HG02943 (cell line): Measurements from ENCODE around the gene TMEM72.

Source experiments
- ATAC-seq: cut with Tn5 transposase; IDR thresholded peaks from one replicate; pipeline ENCODE4 v1.9.1; 2021; ENCODE audit warnings: mild to moderate bottlenecking, low read depth, moderate library complexity; ENCODE audit not compliant: unreplicated experiment

The TMEM72 gene

DNA sequence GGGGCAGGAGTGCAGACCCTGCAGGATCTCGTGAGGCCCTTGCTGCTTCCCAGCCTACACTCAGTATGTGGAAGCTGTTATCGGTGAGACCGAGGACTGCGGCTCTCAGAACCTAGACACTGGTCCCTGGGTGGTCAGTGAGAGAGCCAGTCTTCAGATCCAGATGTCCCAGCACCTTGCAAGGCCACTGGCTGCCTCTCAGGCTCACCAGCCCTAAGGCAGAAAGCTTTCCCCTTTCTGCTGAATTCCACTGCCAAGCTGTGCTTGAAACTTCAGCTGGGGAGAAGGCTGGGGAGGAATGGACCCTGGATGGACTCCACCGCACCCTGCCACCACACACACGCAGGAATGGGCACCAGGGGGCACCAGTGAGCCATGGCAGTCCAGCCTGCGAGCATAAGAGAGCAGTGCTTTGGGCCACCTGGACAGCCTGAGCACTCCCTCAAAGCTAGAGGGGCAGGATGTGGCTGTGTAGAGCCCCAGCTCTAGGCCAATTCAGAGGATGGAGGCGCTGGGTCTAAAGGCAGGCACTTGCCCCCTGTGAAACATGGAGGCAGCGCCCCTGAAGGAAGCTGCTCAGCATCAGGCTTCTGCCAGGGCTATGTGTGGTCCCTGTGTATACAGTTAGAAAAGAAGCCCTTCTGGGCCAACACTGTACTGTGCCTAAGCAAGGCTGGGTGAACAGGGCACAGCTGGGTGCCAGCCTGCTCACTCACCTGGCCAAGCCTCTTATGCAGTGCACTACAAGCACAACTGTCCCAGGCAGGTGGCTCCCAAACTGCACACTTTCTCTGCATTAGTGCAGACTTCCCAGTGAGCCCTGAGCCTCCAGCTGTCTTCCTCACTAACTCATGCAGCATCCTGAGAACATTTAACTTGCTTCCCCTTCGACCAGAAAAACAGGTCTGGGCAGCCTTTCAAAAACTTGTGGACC lies 21.6 kb downstream of the TMEM72 start:
- peak; percentile 95 for ATAC-seq

DNA sequence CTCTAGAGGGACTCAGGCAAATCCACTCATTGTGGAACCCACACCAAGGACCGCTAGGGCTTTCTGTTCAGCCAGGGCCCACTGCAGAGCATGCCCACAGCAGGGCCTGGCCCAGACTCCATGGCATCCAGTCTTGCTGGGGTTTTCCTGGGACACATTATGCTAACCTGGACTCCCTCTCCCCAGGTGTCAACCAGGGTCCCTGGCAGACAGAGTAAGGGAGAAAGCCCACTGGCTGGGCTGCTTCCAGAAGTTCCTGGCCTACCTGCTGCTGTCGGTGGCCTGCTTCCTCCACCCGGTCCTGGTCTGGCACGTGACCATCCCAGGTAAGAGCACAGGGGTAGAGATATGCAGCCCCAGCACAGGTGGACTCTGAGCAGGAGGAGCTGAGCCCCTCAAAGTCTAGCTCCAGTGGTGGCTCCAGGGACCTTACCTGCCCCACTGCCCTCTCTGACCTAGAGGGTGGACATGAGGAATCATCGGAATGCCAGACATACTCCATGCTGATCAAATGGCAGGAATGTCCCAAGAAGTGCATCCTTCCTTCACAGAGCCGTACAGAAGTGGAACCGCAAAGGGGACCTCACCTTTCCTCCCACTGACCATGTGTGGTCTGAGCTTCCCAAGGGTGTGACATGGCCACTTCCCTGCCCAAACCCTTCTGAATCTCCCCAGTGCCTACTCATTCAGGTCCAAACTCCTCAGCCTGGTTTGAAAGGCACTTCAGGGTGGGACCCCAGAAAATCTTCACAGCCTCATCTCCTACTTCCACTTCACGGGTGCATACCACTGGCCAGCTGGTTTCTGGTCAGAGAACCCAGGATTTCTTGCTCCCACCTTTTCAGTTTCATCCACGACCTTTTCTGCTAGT lies 22.5 kb downstream of the TMEM72 start:
- no peak for ATAC-seq

DNA sequence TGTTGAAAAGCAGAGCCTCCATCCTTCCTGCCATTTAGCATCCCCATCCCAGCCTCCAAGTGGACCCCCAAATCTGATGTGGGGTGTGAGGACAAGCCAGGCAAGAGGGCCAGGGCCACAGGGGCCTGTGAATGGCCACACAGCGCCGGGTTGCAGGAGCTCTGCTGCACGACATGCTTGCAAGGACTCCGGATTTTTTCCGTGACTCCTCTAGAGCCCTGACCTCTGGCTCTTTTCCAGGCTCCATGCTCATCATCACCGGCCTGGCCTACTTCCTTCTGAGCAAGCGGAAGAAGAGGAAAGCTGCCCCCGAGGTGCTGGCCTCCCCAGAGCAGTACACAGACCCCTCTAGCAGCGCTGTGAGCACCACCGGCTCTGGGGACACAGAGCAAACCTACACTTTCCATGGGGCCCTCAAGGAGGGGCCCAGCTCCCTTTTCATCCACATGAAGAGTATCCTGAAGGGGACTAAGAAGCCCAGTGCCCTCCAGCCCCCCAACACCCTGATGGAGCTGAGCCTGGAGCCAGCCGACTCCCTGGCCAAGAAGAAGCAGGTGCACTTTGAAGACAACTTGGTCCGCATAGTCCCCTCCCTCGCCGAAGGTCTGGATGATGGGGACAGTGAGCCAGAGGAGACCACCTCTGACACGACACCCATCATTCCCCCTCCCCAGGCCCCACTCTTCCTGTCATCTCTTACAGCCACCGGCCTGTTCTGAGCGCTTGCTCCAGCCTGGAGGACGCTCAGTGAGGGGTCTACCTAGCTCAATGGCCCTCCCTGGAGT lies 23.5 kb downstream of the TMEM72 start:
- ATAC-seq: no peak

DNA sequence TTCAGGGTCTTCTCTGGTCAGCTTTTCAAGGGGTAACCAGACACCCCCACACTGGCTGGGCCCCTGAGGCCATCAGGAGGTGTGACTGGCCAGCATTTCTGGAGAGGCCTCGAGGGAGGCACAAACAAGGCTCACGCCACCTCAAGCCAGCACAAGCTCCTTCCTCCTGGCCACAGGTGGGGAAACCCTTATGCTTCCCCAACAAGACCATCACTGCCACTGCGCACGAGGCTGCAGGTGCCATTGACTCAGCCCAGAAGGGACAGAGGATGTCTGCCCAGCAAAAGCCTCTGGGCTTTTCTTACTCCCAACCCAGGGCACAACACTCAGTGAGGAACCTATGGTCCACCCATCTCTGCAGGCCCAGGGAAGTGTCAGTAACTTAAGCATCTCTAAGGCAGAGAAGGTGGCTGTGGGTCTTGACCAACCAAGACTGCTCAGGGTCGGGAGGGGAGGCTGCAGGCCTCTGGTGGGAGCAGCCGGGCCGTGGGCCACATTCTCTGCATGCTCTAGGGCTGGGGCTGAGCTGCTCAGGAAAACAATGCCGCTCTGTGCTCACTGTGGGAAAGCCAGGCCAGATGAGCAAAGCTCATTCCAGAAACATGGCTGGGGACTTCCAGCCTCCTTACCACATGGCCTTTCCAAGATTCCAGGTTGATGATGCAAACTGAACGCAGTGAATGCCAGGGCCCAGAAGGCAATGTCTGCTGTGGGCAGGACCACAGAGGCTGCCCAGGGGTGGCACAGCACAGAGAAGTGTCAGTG lies 24.2 kb downstream of the TMEM72 start:
- no peak for ATAC-seq

DNA sequence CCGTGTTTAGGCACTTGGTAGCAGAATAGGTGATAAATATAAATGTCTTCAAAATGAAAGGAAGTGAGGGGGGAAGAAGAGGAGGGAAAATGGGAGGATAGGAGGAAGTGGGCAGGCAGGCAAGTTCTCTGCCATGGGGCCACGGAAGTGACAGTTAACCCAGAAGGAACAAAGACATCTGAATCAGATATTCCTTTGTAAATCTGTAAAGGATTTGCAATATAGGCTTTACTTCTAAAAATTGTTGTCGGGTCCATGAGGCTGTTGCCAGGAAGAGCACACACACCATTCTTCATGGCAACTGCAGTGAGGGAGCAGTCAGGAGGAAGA lies 24.8 kb downstream of the TMEM72 start:
- no peak for ATAC-seq

DNA sequence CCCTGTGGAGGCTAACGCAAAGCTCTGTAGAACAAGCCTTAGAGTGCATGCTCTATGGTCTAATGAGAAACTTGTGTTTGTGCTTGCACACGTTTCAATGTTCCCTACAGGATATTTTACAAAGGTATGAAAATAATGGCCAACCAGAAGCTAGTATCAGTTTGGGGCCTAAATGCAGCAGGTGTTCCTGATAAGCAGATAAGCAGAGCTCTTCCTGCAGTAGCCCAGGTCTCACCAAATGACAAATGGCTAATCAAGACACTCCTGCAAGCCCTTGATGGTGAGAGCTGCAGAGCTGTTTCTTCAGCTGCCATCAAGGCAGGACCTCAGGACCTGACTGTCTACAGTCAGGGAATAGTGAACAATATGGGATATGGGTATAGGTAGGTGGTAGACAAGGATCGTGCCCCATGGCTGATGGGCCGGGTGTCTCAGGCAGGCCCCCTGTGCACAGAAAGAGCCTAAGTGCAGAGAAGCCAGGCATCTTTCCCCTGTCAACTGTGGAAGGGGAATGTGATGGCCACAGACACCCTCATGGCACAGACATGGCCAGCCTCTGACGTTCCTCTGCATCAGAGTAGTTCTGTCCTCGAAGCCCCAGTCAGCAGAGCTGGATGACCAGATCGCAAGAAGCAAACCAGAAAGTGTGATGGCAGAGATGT lies 25.3 kb downstream of the TMEM72 start:
- ATAC-seq: no peak

DNA sequence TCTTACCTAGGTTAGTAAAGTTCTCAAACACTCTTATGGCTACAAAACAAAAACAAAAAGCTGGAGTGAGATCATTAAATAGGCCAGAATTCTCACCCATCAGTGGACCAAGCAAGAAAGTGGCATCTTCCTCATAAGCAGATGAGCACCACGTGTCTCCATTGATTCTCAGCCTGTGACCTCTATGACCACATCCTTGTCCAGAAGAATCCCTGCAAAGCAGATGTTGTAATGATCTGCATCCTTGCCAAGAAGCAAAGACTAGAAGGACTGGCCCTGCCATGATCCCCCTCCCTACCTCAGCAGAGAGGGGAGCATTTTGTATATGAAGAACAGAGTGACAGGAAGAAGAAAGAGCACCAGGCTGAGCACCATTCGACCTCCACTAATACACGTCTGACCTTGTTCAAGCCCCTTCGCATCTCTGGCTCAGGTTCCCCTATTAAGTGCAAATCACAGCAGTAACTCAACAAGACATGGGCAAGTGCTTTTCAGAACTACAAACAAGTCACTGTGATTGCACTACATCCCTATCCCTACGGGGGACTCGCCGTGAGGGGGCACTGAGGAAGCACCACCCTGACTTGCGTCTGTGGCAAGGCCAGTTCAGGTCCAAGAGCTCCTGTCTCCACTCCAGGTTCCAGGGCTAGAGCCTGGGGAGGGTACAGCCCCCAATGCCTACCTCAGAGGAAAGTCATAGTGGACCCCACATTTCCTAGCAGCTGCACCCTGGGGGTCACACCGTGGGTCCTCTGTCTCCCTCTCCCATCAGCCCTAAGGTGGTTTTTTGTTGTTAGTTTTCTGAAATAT lies 26.3 kb downstream of the TMEM72 start:
- no peak for ATAC-seq

DNA sequence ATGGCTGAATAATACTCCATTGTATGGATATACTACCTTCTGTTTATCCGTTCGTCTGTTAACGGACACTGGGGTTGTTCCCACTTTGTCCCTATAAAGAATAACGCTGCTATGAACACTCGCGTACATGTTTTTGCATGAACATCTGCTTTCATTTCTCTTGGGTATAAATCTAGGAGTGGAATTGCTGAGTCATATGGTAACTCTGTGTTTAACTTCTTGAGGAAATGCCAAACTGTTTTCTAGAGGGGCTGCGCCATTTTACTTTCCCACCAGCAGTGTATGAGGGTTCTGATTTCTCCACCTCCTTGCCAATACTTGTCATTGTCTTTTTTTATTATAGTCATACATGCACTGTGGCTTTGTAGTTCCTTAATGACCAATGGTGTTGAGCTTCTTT lies 27.8 kb downstream of the TMEM72 start:
- ATAC-seq: no peak

DNA sequence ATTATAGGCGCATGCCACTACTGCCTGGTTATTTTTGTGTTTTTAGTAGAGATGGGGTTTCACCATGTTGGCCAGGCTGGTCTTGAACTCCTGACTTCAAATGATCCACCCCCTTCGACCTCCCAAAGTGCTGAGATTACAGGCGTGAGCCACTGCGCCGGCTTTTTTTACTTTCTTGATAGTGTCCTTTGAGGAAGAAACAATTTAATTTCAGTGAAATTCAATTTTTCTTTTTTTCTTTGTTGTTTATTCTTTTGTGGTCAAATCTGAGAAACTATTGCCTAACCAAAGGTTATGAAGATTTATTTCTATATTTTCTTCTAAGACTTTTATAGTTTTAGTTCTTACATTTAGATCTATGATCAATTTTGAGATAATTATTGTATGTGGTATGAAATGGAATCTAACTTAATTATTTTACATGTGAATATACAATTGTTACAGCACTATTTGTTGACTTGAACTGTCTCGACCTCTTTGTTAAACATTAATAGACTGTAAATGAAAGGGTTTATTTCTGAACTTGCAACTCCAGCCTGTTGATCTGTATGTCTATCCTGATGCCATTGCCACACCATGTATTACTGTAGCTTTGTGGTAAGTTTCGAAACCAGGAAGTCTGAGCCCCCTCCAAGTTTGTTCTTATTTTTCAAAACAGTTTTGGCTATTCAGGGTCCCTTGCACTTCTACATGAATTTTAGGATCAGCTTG lies 28.7 kb downstream of the TMEM72 start:
- no peak for ATAC-seq

DNA sequence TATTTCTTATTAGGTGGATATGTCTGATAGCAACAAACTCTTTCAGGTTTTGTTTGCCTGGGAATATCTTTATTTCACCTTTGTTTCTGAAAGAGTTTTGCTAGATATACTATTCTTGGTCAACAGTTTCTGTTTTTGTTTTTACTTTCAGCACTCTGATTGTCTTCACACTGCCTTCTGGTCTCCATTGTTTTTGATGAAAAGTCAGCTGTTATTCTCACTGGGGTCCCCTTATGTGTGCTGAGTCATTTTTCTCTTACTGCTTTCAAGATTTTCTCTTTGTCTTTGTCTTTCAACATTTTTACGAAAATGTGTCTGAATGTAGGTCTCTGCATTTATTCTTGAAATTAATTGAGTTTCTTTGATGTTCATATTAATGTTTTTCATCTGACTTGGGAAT lies 33.2 kb downstream of the TMEM72 start:
- no peak for ATAC-seq

DNA sequence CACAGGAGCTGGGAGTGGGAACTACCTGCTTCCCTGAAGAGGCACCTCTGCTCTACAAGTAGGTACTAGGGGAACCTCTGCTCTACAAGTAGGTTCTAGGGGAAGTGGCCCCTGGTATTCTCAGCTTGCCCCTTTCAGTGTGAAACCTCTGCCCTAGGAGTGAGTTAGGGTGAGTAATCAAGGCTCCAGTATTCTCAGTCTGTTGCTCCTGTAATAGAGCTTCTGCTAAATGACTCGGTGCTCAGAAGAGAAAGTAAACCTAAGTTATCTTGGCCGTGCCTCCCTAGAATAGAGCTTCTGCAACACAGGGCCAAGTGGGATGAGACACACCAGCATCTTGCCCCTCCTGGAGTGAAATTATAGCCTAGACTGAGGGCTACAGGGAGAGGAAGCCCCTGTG lies 35.1 kb downstream of the TMEM72 start:
- ATAC-seq: no peak

DNA sequence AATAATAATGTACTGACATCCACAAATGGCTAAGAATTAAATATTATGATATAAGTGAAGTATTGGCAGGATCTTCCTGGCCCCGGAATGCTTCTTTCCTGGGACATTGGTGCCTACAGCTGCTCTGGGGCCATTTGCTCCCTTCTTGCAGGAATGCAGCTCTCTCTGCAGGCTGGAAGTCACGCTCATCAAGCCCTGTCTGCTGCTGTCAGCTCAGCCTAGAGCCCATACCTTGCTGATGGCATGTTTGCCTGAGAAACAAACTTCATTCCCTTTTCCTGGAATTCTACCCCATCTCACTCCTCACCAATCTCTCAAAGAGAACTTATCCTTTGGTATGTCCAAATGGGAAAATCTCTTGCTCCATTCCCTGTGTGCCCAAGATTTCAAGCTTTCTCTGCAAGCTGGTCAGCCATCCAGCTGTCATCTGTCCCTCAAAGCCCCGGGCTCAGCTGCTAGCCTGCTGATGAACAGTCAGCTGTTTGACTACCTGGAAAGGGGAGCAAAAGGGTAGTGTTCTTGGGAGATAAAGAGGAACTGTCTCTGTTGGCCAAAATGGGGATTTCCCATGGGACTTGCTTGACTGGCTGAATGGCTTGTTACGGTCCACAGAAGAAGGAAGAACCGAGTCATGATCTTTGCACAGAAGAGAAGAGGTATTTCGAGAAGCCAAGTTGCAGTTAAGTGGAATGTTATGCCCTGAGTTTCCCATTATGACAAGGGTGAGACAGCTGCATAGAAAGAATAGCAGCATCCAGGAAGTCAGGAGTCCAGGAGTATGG lies 36.4 kb downstream of the TMEM72 start:
- no peak for ATAC-seq

DNA sequence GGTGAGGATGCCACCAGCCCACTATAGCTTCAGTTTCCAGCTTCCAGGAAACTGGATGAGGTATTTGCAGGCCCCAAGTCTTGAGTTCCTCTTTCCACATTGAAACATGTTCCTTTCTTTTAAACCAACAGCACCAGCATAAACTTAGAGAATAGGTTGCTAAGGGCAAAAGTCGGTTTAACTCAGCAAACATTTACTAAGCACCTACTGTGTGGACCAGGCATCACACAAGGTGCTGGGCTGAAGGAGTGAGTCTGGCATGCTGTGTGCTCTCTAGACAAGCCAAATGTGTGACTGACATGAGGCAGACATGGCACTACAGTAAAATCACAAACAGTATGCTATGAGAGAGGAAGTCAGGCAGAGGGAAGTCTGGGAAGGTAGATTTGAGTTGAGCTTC lies 37.5 kb downstream of the TMEM72 start:
- ATAC-seq: no peak

DNA sequence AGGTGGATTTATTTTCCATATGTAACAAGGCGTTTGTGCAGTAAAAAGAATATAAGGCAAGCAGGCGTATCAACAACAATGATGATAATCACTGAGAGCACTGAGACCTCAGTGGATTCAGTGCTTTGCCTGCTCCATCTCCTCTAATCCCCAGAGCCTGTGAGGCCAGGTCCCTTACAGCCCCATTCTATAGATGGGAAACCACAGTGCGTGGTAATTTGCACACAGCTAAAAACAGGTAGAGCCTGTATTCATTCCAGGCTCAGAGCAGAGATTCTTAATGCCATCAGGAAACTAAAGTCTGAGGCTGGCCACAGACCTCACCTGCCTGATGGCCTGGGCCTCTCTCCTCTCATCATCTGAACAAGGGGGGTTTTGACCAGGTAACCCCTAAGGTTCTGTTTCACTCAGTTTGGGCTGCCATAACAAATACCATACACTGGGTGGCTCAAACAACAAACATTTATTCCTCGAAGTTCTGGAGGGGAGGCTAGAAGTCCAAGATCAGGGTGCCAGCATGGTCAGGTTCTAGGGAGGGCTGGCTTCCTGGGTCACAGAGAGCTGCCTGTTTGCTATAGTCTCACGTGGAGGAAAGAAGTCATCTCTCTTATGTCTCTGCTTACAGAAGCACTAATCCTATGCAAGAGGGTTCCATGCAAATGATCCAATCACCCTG lies 38.1 kb downstream of the TMEM72 start:
- no peak for ATAC-seq

DNA sequence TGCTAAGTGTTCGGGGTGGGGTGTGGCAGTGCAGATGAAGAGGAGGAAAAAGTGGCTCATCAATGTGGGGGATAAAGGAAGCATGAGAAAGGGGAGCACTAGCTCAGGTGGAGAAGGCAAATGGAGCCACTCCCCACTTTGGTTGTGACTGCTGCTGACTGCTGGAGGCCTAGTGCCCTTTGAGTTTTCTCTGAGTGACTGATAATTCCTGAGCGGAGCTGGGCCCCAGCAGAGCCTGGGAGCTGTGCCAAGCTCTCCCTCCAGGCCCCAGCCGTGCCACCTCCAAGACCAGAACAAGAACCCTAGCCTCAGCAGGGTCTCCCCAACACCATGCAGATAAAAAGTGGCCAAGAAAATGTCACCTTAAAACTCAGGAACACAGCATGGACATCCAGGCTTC lies 38.8 kb downstream of the TMEM72 start:
- ATAC-seq: no peak

DNA sequence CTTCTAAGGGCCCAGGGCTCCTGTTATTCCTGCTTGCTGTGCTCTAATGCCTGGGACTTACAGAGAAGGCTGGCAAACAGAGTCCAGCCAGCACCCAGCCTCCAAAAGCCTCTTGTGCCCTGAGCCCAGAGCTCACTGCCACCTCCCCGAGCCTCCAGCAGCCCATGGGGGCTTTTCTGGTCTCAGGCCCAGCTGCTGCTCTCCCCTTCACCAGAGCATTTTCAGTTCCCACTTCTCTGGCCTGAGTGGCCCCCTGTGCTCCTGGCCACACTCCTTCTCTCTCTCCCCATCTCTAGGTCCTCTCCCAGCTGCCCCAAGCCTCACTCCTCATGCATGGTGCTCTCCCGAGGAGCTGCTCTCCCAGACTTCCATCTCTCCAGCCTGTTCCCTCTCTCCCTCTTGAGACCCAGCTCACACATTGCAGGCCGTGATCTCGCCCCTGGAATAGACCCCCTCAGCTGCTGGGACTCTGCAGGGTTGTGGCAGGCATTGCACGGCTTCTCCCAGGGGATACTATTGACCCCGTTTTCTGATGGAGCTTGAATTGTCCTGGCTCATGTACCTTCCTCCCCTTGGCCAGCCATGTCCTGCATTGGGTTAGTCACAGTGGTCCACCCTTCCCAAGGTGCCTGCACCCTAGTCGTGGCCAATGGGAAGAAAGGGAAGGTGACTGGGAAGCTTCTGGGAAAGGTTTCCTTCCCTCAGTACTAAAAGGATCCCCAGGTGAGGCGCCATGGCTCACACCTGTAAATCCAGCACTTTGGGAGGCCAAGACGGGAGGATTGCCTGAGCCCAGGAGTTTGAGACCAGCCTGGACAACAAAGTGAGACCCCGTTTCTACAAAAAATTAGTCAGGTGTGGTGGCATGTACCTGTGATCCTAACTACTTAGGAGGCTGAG lies 39.4 kb downstream of the TMEM72 start:
- ATAC-seq: no peak
